CD4-positive, alpha-beta T cell treated with Interleukin-2 at 100 ng/mL for 4 hours (primary cell): ENCODE data around the gene PTGR3.
A peak's percentile ranks its signal among the peaks of the same experiment; 100 is the strongest.

ENCODE experiments used
- DNase-seq: peaks from one replicate; pipeline ENCODE4 v3.0.0-alpha.2; 2020; ENCODE audit warnings: low spot score

PTGR3 gene

DNA sequence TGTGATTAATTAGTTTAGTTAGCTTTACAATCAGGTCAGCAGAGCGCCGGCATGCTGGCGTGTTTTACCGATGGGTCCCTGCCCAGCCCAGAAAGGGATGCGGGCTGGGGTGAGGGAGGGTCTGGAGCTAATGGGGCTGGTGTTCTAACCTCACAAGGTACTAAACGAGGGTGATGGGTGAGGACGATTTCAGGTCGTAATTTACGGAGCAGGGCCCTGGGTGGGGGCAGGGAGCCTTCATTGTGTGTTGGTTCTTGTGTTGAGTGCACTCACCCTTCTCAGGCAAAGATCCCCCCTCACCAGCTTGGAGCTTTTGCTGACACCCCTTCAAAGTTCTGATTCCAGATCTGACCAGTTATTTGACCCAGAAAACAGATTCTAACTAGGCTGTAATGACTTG, 39.5 kb downstream of the PTGR3 start:
- DNase-seq = no peak

DNA sequence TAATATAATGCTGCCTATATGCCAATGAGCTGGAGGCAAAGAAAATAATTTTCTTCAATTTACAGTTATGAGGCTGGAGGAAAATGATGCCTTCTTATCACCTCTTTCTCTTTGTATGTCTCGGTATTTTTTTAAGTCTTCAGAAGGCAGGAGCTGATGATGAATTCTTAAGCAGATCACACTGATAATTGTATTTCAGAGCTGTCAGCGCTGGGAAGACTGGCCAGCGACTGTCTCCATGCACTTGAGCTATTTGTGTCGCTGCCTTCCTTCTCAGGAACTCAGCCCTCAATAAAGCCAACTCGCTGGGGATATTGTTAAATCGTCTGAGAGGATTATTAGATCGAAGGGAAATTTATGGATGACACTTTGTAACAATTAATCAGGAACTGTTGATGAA, 40.3 kb downstream of the PTGR3 start:
- DNase-seq = no peak

DNA sequence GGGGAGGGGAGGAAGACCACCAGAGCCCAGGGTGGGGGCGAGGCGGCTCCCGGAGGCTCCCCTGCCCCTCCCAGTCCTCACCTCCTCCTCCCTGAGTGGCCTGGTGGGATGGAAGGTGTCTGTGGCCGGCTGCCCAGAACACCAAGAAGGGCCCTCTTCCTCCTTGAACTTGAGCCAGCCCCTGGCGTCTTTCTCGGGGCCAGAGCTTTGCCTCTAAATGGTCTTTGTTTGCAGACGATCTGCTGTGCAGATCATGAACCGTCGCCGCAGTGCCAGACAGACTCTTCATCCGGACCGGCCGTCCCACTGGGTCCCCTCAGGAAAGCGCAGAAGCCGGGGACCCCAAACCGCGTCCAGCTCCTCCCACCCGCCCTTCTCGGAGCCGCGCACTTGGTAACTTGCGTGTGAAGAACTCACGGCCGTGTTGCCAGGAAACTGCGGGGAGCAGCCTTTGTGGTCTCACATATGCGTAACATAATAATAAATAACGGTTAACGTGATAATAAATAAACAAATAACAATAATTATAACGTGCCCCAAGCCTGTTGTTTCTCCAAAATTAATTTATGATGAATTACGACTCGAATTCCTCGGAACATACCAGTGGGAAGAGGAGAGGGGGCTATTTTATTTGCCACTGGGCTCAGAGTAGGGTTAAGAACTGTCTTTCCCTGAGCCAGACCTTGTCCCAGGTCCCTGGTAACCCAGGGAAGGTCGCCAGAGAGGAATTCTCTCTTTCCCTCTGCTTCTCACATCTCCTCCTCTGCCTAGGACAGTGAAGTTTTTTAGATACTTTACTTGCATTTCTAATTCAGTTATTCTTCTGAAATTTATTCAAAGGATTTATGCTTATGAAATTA, 41.0 kb downstream of the PTGR3 start:
- no peak for DNase-seq

GRCh38 chr18:75167137-75167536, 41.8 kb downstream of the PTGR3 start:
- no peak for DNase-seq

DNA sequence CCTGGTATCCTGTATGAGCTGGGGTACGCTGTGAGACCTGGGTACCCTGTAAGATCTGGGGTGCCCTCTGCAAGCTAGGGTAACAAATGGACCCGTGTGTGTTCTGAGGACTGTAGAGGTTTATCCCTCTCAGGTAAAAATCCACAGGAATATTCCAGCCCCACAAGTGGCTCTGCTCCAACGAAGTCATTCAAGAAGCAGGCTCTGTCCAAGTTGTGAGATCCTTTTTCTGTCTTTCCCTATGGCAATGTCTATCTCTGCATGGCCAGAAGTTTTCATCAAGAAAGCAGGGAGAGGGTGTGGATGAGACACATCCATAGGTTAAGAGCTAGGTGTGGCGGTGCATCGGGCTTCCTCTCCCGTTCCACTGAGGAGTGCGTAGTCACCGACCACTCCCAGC, 43.0 kb downstream of the PTGR3 start:
- DNase-seq = no peak

DNA sequence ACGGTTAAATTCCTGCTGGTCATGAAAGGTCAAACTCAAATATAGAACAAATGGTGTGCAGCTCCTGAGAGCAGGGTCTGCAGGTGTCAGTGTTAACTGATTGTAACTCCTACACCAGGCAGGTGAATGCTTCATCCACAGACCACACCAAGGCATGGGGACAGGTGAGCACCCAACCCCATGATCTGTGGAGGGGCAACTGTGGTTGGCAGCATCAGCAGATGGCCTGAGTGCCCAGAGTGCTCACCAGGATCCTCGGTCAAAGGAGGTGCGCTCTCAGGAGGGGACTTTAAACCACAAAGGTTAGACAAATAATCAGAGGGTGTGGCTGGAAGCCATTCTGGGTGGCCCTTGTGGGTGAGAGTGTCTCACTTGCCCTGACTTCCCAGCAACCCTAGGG, 44.5 kb downstream of the PTGR3 start:
- DNase-seq = no peak

DNA sequence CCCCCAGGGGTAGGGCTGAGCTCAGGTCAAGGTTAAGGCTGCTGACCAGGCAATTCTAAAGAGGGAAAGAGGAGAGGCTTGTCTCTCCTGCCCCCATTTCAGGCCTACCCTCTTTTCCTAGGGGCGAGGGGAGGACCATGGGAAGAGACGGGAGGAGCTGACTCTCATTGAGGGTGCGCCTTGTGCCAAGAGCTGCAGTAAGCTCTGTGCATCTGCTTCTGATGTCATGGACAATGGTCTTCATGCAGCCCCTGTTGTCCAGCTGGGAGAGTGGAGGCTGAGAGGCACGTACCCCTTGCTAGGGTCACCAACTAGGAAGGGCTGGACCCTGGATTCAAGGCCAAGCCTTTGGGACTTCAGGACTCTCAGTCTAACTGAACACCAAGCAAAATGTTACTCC, 45.2 kb downstream of the PTGR3 start:
- no peak for DNase-seq

- no peak for DNase-seq
Measured at GRCh38 chr18:75162978-75163377, 46.0 kb downstream of the PTGR3 start.

DNA sequence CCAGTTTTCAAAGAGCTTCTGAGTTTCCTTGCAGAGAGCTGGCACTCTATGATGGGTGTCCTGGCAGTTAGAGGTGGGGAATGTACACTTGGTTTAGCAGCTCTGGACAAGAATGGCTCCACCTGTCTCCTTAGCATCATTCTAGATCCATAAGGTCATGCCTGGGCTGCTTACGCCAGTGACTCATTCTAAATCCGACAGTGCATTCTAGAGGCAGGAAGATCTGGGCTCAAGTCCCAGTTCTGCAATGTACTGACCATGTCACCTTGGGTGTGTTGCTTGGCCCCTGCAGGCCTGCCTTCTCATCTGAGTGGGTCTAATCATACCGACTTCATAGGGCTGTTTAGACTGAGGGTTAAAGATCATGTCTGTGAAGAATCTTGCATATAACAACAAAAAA, 46.5 kb downstream of the PTGR3 start:
- no peak for DNase-seq

GRCh38 chr18:75161256-75162028, 47.5 kb downstream of the PTGR3 start:
- peak; percentile 35 for DNase-seq

DNA sequence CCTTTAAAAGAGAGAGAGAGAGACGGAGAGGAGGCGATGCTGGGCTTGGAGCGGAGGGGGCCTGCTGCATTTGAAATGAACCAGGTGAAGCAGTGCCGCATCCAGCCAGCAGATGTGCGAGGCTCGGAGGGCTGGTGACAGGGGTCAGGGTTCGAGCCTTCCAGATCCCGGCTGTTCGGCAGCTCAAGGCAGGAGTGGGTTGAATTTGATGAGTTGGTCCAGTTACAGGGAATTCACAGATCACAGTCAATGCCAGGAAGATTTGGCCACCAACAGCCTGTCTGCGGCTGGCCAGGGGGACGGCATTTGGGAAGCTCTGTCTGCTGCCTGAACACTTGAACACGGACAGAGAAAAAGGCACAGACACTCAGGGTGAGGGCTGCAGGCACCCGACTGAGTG, 48.6 kb downstream of the PTGR3 start:
- DNase-seq = no peak

GRCh38 chr18:75159646-75160356, 49.1 kb downstream of the PTGR3 start:
- DNase-seq = no peak

DNA sequence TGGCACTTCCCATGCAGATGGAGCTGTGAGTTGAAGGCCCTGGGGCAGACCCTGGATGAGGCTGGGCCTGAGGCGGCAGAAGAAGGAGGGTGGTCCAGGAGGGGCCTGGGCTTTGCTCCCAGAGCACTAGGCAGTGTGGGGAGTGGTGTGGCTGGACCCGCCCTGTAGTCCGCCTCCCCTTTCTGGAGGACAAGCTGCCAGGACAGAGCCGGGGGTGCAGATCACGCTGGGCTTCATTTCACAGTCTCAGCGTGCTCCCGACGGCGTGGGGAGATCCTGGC, 49.8 kb downstream of the PTGR3 start:
- DNase-seq = no peak
